Measurements from ENCODE around the gene PSORS1C2.

The PSORS1C2 gene

DNA sequence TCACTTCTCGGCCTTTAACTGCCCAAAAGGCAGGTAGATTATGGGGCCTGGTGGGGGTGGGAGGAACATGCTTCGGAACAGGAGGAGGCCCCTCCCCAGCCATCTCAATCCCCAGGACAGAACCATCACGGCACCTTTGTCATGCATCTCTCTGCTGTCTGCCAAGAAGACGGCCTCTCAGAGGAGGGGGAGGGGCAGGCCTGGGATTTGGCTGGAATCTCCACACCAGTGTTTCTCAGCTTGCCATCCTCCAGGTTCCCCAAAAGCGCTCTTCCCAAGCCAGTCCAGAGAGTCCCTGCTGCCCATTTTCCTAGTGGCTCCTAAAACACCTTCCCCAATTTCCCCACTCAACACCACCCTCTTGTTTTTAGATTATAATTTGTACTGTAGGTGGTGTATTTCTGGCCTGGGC, 34.1 kb upstream of the PSORS1C2 start:
- TF ChIP-seq, protein P1, sequence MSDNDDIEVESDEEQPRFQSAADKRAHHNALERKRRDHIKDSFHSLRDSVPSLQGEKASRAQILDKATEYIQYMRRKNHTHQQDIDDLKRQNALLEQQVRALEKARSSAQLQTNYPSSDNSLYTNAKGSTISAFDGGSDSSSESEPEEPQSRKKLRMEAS (IDR thresholded peaks at IDR 0.05): no peak
- TF ChIP-seq RAD21 (IDR thresholded peaks at IDR 0.05; ENCODE audit: low read depth): no peak

DNA sequence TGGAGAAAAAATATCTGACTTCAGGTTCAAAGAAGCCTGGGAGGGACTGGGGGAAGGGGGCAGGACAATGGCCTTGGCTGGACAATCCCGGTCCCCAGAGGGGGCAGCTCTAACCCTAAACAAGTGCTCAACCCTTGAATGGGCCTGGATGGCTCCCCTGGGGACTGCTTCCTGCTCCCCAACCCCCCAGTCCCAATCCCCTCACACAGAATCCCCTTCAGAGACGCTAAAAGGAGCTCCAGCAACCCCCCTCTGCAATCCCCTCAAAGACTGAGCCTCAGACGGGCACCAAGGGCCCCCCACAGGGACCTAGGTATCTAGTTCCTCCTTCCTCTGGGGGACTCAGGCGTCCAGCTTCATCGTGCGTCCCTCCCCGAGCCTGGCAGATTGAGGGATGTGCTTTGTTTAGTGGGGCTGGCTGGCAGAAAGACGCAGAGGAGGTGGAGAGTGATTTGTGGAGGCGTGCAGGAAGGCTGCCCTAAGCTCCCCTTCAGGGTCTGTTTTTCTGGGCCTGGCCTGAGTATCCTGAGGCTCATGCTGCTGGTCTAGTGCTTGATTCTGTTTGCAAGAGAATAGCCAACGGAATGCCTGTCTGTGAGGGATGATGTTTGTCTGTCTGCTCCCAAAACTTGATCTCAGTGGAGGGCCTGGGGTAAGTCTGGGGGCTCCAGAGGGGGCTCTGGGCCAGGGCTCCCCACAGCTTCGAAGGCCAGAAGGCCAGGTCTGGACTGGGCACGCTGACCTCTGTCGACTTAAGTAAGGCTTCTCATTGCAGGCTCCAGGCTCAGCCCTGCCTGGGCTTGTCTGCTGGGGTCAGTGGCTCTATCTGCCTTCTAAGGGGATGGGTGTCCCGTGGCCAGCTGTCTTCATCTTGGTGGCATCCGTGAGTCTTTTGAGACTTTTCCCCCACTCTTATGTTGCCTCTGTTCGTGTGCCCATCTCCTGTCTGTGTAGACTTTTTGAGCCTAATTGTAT, 33.4 kb upstream of the PSORS1C2 start:
- no peak for TF ChIP-seq YY1 (IDR thresholded peaks at IDR 0.05; ENCODE audit: low read depth)
- TF ChIP-seq TCF12 (IDR thresholded peaks at IDR 0.05; ENCODE audit: low read depth): no peak
- TF ChIP-seq, protein P2, sequence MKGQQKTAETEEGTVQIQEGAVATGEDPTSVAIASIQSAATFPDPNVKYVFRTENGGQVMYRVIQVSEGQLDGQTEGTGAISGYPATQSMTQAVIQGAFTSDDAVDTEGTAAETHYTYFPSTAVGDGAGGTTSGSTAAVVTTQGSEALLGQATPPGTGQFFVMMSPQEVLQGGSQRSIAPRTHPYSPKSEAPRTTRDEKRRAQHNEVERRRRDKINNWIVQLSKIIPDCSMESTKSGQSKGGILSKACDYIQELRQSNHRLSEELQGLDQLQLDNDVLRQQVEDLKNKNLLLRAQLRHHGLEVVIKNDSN (IDR thresholded peaks at IDR 0.05): no peak
- TF ChIP-seq ZBTB7A (IDR thresholded peaks at IDR 0.05; ENCODE audit: low read depth): no peak
- TF ChIP-seq, protein P1 (IDR thresholded peaks at IDR 0.05): no peak
- no peak for TF ChIP-seq TAF1 (IDR thresholded peaks at IDR 0.05; ENCODE audit: low read depth)
- no peak for TF ChIP-seq RAD21 (IDR thresholded peaks at IDR 0.05; ENCODE audit: low read depth)
- TF ChIP-seq FOXM1 (IDR thresholded peaks at IDR 0.05; ENCODE audit: borderline replicate concordance, low read depth): no peak
- no peak for TF ChIP-seq CEBPB (IDR thresholded peaks at IDR 0.05)
- TF ChIP-seq, protein P3, sequence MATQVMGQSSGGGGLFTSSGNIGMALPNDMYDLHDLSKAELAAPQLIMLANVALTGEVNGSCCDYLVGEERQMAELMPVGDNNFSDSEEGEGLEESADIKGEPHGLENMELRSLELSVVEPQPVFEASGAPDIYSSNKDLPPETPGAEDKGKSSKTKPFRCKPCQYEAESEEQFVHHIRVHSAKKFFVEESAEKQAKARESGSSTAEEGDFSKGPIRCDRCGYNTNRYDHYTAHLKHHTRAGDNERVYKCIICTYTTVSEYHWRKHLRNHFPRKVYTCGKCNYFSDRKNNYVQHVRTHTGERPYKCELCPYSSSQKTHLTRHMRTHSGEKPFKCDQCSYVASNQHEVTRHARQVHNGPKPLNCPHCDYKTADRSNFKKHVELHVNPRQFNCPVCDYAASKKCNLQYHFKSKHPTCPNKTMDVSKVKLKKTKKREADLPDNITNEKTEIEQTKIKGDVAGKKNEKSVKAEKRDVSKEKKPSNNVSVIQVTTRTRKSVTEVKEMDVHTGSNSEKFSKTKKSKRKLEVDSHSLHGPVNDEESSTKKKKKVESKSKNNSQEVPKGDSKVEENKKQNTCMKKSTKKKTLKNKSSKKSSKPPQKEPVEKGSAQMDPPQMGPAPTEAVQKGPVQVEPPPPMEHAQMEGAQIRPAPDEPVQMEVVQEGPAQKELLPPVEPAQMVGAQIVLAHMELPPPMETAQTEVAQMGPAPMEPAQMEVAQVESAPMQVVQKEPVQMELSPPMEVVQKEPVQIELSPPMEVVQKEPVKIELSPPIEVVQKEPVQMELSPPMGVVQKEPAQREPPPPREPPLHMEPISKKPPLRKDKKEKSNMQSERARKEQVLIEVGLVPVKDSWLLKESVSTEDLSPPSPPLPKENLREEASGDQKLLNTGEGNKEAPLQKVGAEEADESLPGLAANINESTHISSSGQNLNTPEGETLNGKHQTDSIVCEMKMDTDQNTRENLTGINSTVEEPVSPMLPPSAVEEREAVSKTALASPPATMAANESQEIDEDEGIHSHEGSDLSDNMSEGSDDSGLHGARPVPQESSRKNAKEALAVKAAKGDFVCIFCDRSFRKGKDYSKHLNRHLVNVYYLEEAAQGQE (IDR thresholded peaks at IDR 0.05; ENCODE audit: low read depth): no peak
- no peak for TF ChIP-seq EP300 (IDR thresholded peaks at IDR 0.05; ENCODE audit: borderline replicate concordance)
- TF ChIP-seq NFIC (IDR thresholded peaks at IDR 0.05): no peak
- no peak for TF ChIP-seq CREB1 (IDR thresholded peaks at IDR 0.05; ENCODE audit: low read depth)
- TF ChIP-seq EGR1 (IDR thresholded peaks at IDR 0.05): no peak

DNA sequence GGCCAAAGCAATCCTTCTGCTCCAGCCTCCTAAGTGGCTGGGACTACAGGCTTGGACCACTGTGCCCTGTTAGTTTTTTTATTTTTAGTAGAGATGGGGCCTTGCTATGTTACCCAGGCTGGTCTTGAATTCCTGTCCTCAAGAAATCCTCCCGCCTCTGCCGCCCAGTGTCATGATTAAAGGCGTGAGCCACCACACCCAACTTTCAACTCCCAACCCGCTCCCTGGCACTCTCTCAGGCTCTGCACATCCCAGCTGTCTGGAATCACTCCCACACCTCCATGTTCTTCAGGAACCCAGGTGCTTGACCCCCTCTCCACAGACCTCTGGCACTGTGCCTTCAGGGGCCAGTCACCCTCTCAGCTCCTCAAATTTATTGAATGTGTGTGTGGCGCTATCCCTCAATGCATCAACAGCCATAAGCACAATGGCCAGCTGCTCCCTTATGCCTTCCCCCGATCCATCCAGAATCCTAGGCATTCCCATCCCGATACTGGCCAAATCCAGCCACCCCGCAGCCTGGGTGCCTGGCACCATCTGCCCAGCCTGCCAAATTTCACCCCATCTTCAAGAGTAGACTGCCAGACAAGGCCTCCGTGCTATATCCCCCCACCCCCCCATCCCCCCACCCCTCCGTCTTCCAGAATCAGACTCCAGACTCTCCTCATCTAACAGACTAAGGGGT, 32.3 kb upstream of the PSORS1C2 start:
- TF ChIP-seq ZBTB7A (IDR thresholded peaks at IDR 0.05; ENCODE audit: low read depth) (no peak), TAF1 (IDR thresholded peaks at IDR 0.05; ENCODE audit: low read depth) (no peak), EGR1 (IDR thresholded peaks at IDR 0.05) (no peak), CREB1 (IDR thresholded peaks at IDR 0.05; ENCODE audit: low read depth) (no peak), EP300 (IDR thresholded peaks at IDR 0.05; ENCODE audit: borderline replicate concordance) (no peak), NFIC (IDR thresholded peaks at IDR 0.05) (no peak), RAD21 (IDR thresholded peaks at IDR 0.05; ENCODE audit: low read depth) (no peak)
- TF ChIP-seq, protein P2 (IDR thresholded peaks at IDR 0.05): no peak
- TF ChIP-seq, protein P1 (IDR thresholded peaks at IDR 0.05): no peak

DNA sequence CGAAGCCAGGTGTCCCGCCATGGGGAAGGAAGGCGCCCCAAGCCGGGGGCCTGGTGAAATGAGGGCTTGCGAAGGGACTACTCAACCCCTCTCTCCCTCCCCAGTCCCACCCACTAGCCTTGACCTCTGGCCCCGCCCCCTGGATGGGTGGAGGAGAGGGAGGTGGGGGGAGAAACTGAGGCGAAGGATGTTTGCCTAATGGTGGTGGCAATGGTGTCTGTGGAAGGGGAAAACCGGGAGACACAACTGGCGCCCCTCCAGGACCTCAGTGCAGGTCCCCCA, 31.7 kb upstream of the PSORS1C2 start, which contains the start of gene POU5F1:
Gene POU5F1, minus strand, starts transcription at position 83 of the 282 bp plus-strand sequence. Its CDS starts 62 bp downstream, at position 21.
- TF ChIP-seq TAF1 (IDR thresholded peaks at IDR 0.05; ENCODE audit: low read depth) (no peak), NFIC (IDR thresholded peaks at IDR 0.05) (no peak), RAD21 (IDR thresholded peaks at IDR 0.05; ENCODE audit: low read depth) (no peak), EGR1 (IDR thresholded peaks at IDR 0.05) (no peak), EP300 (IDR thresholded peaks at IDR 0.05; ENCODE audit: borderline replicate concordance) (no peak), ZBTB7A (IDR thresholded peaks at IDR 0.05; ENCODE audit: low read depth) (no peak), CREB1 (IDR thresholded peaks at IDR 0.05; ENCODE audit: low read depth) (no peak)
- TF ChIP-seq, protein P1 (IDR thresholded peaks at IDR 0.05): no peak
- TF ChIP-seq, protein P2 (IDR thresholded peaks at IDR 0.05): no peak

DNA sequence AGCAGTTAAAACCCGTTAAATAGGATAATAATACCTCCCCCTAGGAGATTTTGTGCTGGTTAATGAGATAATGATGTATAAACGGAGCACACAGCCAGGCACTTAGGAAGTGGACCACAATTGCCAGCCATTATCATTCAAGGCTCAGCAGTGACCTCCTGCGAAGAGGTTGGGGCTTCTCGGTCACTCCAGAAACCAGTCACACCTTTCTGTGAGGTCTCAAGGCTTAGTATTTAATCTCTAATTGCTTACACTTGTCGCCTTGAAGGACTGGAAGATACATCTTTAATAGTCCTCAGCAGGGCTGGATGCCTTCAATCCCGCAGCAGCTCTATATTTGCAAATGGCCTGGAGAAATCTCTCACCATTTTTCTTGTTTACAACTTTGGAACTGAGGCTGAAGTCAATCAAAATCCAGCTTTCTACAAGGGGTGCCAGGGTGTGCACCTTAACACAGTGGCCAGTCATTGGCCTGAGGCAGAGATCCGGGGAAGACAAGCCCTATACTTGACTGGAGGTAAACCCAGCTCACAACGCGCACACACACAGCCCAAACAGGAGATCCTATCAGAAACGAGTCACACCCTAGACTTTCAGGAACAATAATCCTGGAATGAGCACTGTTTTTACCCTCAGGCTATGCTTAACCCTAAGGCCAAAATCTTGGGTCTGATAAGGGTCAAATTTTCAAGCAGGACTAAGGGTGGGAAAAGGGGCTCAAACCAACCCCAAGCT, 30.4 kb upstream of the PSORS1C2 start:
- TF ChIP-seq, protein P1 (IDR thresholded peaks at IDR 0.05): no peak
- no peak for TF ChIP-seq NFIC (IDR thresholded peaks at IDR 0.05)
- TF ChIP-seq TEAD4 (IDR thresholded peaks at IDR 0.05): no peak
- TF ChIP-seq EGR1 (IDR thresholded peaks at IDR 0.05): no peak
- no peak for TF ChIP-seq CEBPB (IDR thresholded peaks at IDR 0.05)
- no peak for TF ChIP-seq EP300 (IDR thresholded peaks at IDR 0.05; ENCODE audit: borderline replicate concordance)
- no peak for TF ChIP-seq ZBTB7A (IDR thresholded peaks at IDR 0.05; ENCODE audit: low read depth)
- TF ChIP-seq RAD21 (IDR thresholded peaks at IDR 0.05; ENCODE audit: low read depth): no peak
- TF ChIP-seq, protein P3 (IDR thresholded peaks at IDR 0.05; ENCODE audit: low read depth): no peak
- TF ChIP-seq CREB1 (IDR thresholded peaks at IDR 0.05; ENCODE audit: low read depth): no peak
- TF ChIP-seq TAF1 (IDR thresholded peaks at IDR 0.05; ENCODE audit: low read depth): no peak
- no peak for TF ChIP-seq FOXM1 (IDR thresholded peaks at IDR 0.05; ENCODE audit: borderline replicate concordance, low read depth)
- no peak for TF ChIP-seq TCF12 (IDR thresholded peaks at IDR 0.05; ENCODE audit: low read depth)
- no peak for TF ChIP-seq YY1 (IDR thresholded peaks at IDR 0.05; ENCODE audit: low read depth)
- TF ChIP-seq, protein P2 (IDR thresholded peaks at IDR 0.05): no peak

Data from Ishikawa (cell line).